K562 (cell line): ENCODE data around the gene PRKD1. TPM values are rescaled to one million over a fixed set of nuclear protein-coding genes. Genes with fewer than 3 reads are reported as not detected.

Experiments
- CAMTA2 ChIP-seq: fragments of 250-450 bp; sonication (Bioruptor Pico); conservative IDR thresholded peaks from 2 replicates; pipeline ENCODE4 v1.5.1; 2022
- CSDE1 ChIP-seq, 2 experiments: fragments of 450-650 bp; IDR thresholded peaks; 2 replicates each; pipeline ENCODE4 v1.6.1; 2016; ENCODE audit warnings: mild to moderate bottlenecking in 1 of 2
- GABPA ChIP-seq: fragments of 200-800 bp; sonication (Bioruptor generic); conservative IDR thresholded peaks from 2 replicates; pipeline ENCODE4 v1.6.1; 2016; ENCODE audit warnings: low read depth, missing genetic modification characterization, missing compliant biosample characterization
- GABPB1 ChIP-seq: sonication (generic); formaldehyde crosslinking; IDR thresholded peaks from 2 replicates; pipeline ENCODE4 v1.8.0; 2022; ENCODE audit warnings: mild to moderate bottlenecking, missing genetic modification reagents
- KLF10 ChIP-seq: fragments of 250-450 bp; sonication (Bioruptor Pico); IDR thresholded peaks from 2 replicates; pipeline ENCODE4 v1.6.1; 2021; ENCODE audit warnings: matching md5 sums
- LEF1 ChIP-seq: fragments of 450-650 bp; IDR thresholded peaks from 2 replicates; pipeline ENCODE4 v1.6.1; 2016; ENCODE audit warnings: mild to moderate bottlenecking
- MYBL2 ChIP-seq, 2 experiments: fragments of 450-650 bp in 1 of 2; sonication (generic) in 1 of 2; formaldehyde crosslinking in 1 of 2; IDR thresholded peaks; 2 replicates each; pipeline versions ENCODE4 v1.6.1 to v1.8.1; 2017 to 2022; ENCODE audit warnings: borderline replicate concordance in 1 of 2, inconsistent platforms in 1 of 2, low read depth in 1 of 2, mild to moderate bottlenecking in 1 of 2, missing genetic modification reagents in 1 of 2, moderate library complexity in 1 of 2
- NCOA4 ChIP-seq: fragments of 450-650 bp; IDR thresholded peaks from 2 replicates; pipeline ENCODE4 v1.6.1; 2018; ENCODE audit warnings: mild to moderate bottlenecking; ENCODE audit not compliant: partially characterized antibody
- NELFE ChIP-seq: IDR thresholded peaks from 2 replicates; pipeline ENCODE4 v1.6.1; 2011; ENCODE audit warnings: mild to moderate bottlenecking; ENCODE audit not compliant: insufficient read depth, insufficient read length
- NFIC ChIP-seq: fragments of 450-650 bp; IDR thresholded peaks from 2 replicates; pipeline ENCODE4 v1.6.1; 2017; ENCODE audit warnings: mild to moderate bottlenecking, inconsistent platforms
- PCBP2 ChIP-seq: fragments of 200-400 bp; formaldehyde crosslinking; IDR thresholded peaks from 2 replicates; pipeline ENCODE4 v1.6.1; 2018; ENCODE audit warnings: low read length, low read depth, mild to moderate bottlenecking, moderate library complexity; ENCODE audit not compliant: poor library complexity, severe bottlenecking
- RFX7 ChIP-seq: fragments of 250-450 bp; sonication (Bioruptor Pico); IDR thresholded peaks from 2 replicates; pipeline ENCODE4 v1.5.1; 2021; ENCODE audit warnings: mild to moderate bottlenecking
- SETDB1 ChIP-seq: IDR thresholded peaks from one replicate; pipeline ENCODE4 v1.6.1; 2012; ENCODE audit warnings: low read length, control low read depth, inconsistent platforms
- TFAM ChIP-seq: fragments of 250-450 bp; sonication (Bioruptor Pico); conservative IDR thresholded peaks from 2 replicates; pipeline ENCODE4 v1.5.0; 2021; ENCODE audit warnings: mild to moderate bottlenecking, moderate library complexity
- XRCC3 ChIP-seq: fragments of 450-650 bp; IDR thresholded peaks from 2 replicates; pipeline ENCODE4 v1.6.1; 2017; ENCODE audit warnings: mild to moderate bottlenecking, moderate library complexity
- ZC3H11A ChIP-seq: IDR thresholded peaks from 2 replicates; pipeline ENCODE4 v1.6.1; 2012; ENCODE audit warnings: low read depth, low read length, improper control_type of control experiment
- ZNF644 ChIP-seq: fragments of 200-800 bp; sonication (Bioruptor generic); IDR thresholded peaks from 2 replicates; pipeline ENCODE4 v1.6.1; 2016; ENCODE audit warnings: low read depth, missing genetic modification characterization, missing compliant biosample characterization
- polyA plus RNA-seq, 8 experiments: library from polyadenylated mRNA; depleted of rRNA in 4 of 8; stranded (reverse) in 5 of 8; unstranded in 3 of 8; fragments of >200 nt; fragmentation: Nextera tagmentation in 2 of 8; fragmentation: Illumina TruSeq in 1 of 8; extraction: Ambion mirVana in 2 of 8; extraction: Trizol in 1 of 8; gene quantifications; 2 replicates each; pipeline versions ENCODE4 v1.2.1 to v1.2.3, GENCODE V29; 2011 to 2014; ENCODE audit warnings: inconsistent platforms in 1 of 8, missing spikeins in 1 of 8
- total RNA-seq, 7 experiments: library from RNA; depleted of rRNA in 6 of 7; stranded (reverse); fragments of >200 nt in 6 of 7; fragmentation: Illumina TruSeq in 2 of 7; extraction: Trizol in 2 of 7; gene quantifications; 2 replicates each; pipeline versions ENCODE4 v1.2.1 to v1.2.3, GENCODE V29; 2011 to 2021; ENCODE audit warnings: low replicate concordance in 1 of 7
- TF ChIP-seq, protein P1 (sequence below): fragments of 150-350 bp; conservative IDR thresholded peaks from 2 replicates; pipeline ENCODE4 v1.6.1; 2014; ENCODE audit warnings: low read length
- TF ChIP-seq, protein P2 (sequence below): fragments of 250-450 bp; sonication (Bioruptor Pico); IDR thresholded peaks from 2 replicates; pipeline ENCODE4 v1.8.0; 2022; ENCODE audit warnings: moderate library complexity, mild to moderate bottlenecking, inconsistent platforms
- TF ChIP-seq, protein P3 (sequence below): fragments of 250-450 bp; sonication (Bioruptor Pico); IDR thresholded peaks from 2 replicates; pipeline ENCODE4 v1.5.0; 2020; ENCODE audit warnings: mild to moderate bottlenecking, borderline replicate concordance
- TF ChIP-seq, protein P4 (sequence below): sonication (generic); formaldehyde crosslinking; IDR thresholded peaks from 2 replicates; pipeline ENCODE4 v1.8.1; 2022; ENCODE audit warnings: missing genetic modification reagents

PRKD1 gene
- total and polyA plus RNA-seq, 9 of the 15 experiments (the other 6 are each of a cell fraction or from before 2014, with no cell fraction given): 0.04 to 0.25 (median 0.13) TPM; not detected in 1

DNA sequence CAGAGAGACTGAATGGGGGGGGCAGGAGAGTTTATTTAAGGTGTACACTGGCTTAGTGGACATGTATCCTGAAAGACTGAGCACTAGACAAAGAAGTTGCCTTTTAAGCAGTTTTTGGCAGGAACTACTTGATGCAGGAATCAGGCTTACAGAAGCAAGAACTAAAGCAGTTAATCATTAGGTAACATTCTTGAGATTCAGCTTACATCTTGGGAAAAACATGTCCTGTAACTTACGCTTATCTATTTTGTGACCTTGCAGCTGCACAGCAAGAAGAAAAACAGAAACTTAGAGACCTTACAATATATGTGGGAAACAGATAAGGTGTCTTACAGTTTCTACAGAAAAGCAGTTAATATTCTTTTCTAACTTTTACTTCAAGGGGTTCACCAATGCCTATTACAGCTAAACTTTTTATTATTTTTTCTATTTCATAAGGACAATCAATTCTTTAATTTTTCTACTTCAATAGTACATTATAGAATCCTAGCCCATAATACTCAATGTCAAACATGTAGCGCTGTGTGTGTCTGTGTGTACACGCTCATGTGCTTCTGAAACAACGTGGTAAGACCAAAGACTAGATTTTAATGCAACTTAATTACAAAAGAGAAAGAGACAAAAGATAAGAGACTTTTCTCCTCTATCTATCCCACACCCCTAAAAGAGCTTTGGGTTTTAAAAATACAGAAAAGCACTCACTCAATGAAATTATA lies 276.9 kb downstream of the PRKD1 start (continued):
- TF ChIP-seq, protein P1, sequence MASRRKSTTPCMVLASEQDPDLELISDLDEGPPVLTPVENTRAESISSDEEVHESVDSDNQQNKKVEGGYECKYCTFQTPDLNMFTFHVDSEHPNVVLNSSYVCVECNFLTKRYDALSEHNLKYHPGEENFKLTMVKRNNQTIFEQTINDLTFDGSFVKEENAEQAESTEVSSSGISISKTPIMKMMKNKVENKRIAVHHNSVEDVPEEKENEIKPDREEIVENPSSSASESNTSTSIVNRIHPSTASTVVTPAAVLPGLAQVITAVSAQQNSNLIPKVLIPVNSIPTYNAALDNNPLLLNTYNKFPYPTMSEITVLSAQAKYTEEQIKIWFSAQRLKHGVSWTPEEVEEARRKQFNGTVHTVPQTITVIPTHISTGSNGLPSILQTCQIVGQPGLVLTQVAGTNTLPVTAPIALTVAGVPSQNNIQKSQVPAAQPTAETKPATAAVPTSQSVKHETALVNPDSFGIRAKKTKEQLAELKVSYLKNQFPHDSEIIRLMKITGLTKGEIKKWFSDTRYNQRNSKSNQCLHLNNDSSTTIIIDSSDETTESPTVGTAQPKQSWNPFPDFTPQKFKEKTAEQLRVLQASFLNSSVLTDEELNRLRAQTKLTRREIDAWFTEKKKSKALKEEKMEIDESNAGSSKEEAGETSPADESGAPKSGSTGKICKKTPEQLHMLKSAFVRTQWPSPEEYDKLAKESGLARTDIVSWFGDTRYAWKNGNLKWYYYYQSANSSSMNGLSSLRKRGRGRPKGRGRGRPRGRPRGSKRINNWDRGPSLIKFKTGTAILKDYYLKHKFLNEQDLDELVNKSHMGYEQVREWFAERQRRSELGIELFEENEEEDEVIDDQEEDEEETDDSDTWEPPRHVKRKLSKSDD: no peak
- TF ChIP-seq CAMTA2 (CRISPR knock-in tag) (no peak), TFAM (CRISPR knock-in tag) (no peak), MYBL2 (IDR thresholded peaks at IDR 0.05; ENCODE audit: low read depth) (no peak; the same call in 1 of the 2 replicates), MYBL2 (CRISPR knock-in tag; IDR thresholded peaks at IDR 0.05; ENCODE audit: borderline replicate concordance) (no peak), RFX7 (no peak), XRCC3 (no peak), CSDE1 (IDR thresholded peaks at IDR 0.05) (no peak), LEF1 (peak; percentile 95), NELFE (no peak), GABPA (no peak), GABPB1 (CRISPR knock-in tag) (no peak), PCBP2 (no peak), ZNF644 (tag) (peak; percentile 69; the same call in 1 of the 2 replicates), NFIC (peak; percentile 85), ZC3H11A (no peak), KLF10 (CRISPR knock-in tag) (no peak), NCOA4 (no peak), SETDB1 (no peak)
- TF ChIP-seq, protein P2, sequence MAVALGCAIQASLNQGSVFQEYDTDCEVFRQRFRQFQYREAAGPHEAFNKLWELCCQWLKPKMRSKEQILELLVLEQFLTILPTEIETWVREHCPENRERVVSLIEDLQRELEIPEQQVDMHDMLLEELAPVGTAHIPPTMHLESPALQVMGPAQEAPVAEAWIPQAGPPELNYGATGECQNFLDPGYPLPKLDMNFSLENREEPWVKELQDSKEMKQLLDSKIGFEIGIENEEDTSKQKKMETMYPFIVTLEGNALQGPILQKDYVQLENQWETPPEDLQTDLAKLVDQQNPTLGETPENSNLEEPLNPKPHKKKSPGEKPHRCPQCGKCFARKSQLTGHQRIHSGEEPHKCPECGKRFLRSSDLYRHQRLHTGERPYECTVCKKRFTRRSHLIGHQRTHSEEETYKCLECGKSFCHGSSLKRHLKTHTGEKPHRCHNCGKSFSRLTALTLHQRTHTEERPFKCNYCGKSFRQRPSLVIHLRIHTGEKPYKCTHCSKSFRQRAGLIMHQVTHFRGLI (CRISPR knock-in tag): no peak
- TF ChIP-seq, protein P3, sequence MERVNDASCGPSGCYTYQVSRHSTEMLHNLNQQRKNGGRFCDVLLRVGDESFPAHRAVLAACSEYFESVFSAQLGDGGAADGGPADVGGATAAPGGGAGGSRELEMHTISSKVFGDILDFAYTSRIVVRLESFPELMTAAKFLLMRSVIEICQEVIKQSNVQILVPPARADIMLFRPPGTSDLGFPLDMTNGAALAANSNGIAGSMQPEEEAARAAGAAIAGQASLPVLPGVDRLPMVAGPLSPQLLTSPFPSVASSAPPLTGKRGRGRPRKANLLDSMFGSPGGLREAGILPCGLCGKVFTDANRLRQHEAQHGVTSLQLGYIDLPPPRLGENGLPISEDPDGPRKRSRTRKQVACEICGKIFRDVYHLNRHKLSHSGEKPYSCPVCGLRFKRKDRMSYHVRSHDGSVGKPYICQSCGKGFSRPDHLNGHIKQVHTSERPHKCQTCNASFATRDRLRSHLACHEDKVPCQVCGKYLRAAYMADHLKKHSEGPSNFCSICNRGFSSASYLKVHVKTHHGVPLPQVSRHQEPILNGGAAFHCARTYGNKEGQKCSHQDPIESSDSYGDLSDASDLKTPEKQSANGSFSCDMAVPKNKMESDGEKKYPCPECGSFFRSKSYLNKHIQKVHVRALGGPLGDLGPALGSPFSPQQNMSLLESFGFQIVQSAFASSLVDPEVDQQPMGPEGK (CRISPR knock-in tag): no peak
- TF ChIP-seq, protein P4, sequence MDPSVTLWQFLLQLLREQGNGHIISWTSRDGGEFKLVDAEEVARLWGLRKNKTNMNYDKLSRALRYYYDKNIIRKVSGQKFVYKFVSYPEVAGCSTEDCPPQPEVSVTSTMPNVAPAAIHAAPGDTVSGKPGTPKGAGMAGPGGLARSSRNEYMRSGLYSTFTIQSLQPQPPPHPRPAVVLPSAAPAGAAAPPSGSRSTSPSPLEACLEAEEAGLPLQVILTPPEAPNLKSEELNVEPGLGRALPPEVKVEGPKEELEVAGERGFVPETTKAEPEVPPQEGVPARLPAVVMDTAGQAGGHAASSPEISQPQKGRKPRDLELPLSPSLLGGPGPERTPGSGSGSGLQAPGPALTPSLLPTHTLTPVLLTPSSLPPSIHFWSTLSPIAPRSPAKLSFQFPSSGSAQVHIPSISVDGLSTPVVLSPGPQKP (CRISPR knock-in tag): no peak
